Lower leg skin (tissue), 4 donors: ENCODE results near the gene PSMB5. TPM values are rescaled to one million over a fixed set of nuclear protein-coding genes. Genes with fewer than 3 reads are reported as not detected.

Source experiments
- DNase-seq, 2 donors: peaks; one replicate each; pipeline ENCODE4 v3.0.0-alpha.2; 2019; ENCODE audit warnings: low spot score in 2 of 2
- H3K4me3 ChIP-seq: fragments of 200-600 bp; sonication (generic); 2 replicates; pipeline ENCODE4 v1.5.1; 2017; ENCODE audit warnings: mild to moderate bottlenecking, low read depth; ENCODE audit not compliant: poor library complexity, severe bottlenecking
- POLR2A ChIP-seq, 2 donors: fragments of 450-650 bp; IDR thresholded peaks; one replicate each; pipeline ENCODE4 v1.6.1; 2016 to 2017; ENCODE audit warnings: antibody characterized with exemption in 2 of 2, mild to moderate bottlenecking in 1 of 2, moderate library complexity in 1 of 2
- WGBS, 2 donors: methylation state at CpG; one replicate each; pipeline ENCODE4 v1.1.5; 2018; 5-methylcytosine and 5-hydroxymethylcytosine counted together
- intact Hi-C: fragments of 100-400 bp; cut with DNase I; formaldehyde crosslinking; loops from one replicate; pipeline ENCODE4 v1.15.0; 2023; ENCODE audit warnings: low total_unique reads
- total RNA-seq, 4 donors: library from RNA; depleted of rRNA; stranded (reverse); fragments of >200 nt; gene quantifications; one replicate each; pipeline ENCODE4 v1.1.0, GENCODE V29; 2016
- TF ChIP-seq, protein P1 (sequence below), 3 donors: fragments of 450-650 bp; IDR thresholded peaks; one replicate each; pipeline ENCODE4 v1.5.1; 2016; ENCODE audit warnings: antibody characterized with exemption in 3 of 3, mild to moderate bottlenecking in 3 of 3, moderate library complexity in 2 of 3

Gene PSMB5
- total RNA-seq, 4 donors from 2014 or later, result 70.6 to 148 (median 116) TPM

DNA sequence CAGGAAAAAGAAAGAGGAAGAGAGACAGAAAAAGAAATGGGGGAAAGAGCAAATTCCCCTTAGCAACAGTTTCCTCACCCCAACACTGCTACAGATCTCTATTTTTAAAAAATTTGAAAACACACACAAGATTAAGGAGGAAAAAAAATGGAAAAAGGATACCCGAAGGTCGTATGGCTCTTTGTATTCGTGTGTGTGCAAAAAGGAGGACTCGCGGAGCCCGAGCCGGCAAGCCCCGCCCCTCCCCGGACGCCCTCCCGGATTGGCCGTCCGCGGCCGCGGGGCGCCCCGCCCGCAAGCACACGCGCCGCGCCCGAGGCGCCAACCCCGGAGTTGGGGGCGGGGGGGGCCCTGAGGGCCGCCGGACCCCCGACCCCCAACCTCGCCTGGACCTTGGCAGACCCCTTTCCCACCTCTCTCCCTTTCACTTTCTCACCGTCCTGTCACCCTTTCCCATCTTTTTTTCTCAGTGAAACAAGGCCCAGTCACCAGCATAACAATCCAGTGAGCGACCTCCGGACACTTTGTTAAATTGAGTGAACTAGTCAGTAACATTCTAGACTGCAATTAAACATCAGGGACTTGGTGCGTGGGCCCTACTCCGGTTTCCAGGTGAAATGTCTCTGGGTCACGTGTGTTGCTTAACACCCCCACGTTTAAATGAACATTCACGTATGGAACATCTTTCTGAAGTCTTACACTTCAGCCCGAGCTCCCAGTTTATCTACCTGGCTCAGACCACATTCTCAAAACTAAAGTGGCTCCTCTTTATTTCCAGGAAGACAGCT is 24.6 kb downstream of the PSMB5 start, which contains the start of gene C14orf93:
Gene C14orf93 (minus strand): TSS at position 205 of the 788 bp plus-strand sequence. CDS start 11,120 bp downstream, outside the sequence.
- H3K4me3 ChIP-seq, result peak within 1 kb of the TSS; percentile 28
- peak; percentile 71 to 97 for DNase-seq
- WGBS, 2 donors, result 1 to 2% methylated on average over 40 of the region's 40 CpGs
- no peak for TF ChIP-seq POLR2A (IDR thresholded peaks at IDR 0.05)
- intact Hi-C loops, result no loop called here

DNA sequence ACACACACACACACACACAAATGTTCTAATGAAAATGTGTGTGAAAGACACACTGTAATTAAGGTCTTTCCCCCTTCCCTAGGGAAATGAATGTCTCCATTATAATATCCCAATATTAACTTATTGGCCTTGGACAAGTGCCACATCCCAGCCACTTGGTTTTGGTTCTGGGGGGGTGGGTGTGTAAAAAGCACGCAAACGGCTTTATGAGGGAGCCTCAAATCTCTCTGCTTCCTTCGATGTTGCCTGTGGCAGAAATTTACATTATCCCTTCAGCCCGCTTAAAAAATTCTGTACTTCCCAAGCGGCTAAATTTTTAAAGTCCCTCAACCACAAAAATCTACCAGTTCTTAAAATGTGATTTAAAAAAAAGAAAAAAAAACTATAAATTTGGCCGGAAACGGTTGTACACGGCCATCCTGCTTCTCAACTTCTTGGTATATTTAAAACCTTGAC is 25.2 kb downstream of the PSMB5 start:
- intact Hi-C loops, result no loop called here
- H3K4me3 ChIP-seq, result peak overlapping the region; percentile 28
- TF ChIP-seq, protein P1, sequence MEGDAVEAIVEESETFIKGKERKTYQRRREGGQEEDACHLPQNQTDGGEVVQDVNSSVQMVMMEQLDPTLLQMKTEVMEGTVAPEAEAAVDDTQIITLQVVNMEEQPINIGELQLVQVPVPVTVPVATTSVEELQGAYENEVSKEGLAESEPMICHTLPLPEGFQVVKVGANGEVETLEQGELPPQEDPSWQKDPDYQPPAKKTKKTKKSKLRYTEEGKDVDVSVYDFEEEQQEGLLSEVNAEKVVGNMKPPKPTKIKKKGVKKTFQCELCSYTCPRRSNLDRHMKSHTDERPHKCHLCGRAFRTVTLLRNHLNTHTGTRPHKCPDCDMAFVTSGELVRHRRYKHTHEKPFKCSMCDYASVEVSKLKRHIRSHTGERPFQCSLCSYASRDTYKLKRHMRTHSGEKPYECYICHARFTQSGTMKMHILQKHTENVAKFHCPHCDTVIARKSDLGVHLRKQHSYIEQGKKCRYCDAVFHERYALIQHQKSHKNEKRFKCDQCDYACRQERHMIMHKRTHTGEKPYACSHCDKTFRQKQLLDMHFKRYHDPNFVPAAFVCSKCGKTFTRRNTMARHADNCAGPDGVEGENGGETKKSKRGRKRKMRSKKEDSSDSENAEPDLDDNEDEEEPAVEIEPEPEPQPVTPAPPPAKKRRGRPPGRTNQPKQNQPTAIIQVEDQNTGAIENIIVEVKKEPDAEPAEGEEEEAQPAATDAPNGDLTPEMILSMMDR (IDR thresholded peaks at IDR 0.05), result no peak
- no peak for TF ChIP-seq POLR2A (IDR thresholded peaks at IDR 0.05)
- peak in 1 of 2 donors; percentile 23 for DNase-seq
- 4 to 5% methylated on average over 8 of the region's 8 CpGs for whole genome bisulfite sequencing, 2 donors

DNA sequence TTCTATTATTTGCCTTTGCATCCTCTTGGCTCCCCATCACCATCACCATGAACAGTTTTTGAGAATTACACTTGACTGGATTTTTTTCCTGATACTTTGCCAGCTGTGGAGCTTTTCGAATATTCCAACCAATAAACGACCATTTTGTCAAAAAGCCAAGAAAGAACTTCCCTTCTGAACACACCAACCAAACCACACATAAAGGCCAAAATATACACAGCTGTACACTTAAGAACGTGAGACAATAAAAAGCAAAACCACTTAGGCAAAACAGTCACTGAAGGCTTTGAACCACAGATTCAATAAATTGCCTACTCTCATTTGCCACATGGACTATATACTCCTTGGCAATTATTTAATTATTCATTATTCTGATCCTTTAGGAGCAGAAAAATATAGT is 25.9 kb downstream of the PSMB5 start:
- no peak for TF ChIP-seq POLR2A (IDR thresholded peaks at IDR 0.05)
- TF ChIP-seq, protein P1 (IDR thresholded peaks at IDR 0.05), result no peak
- intact Hi-C loops, result no loop called here
- WGBS, 2 donors, result 24 to 25% methylated on average over 3 of the region's 3 CpGs
- H3K4me3 ChIP-seq, result no peak overlapping the region
- DNase-seq, result no peak

DNA sequence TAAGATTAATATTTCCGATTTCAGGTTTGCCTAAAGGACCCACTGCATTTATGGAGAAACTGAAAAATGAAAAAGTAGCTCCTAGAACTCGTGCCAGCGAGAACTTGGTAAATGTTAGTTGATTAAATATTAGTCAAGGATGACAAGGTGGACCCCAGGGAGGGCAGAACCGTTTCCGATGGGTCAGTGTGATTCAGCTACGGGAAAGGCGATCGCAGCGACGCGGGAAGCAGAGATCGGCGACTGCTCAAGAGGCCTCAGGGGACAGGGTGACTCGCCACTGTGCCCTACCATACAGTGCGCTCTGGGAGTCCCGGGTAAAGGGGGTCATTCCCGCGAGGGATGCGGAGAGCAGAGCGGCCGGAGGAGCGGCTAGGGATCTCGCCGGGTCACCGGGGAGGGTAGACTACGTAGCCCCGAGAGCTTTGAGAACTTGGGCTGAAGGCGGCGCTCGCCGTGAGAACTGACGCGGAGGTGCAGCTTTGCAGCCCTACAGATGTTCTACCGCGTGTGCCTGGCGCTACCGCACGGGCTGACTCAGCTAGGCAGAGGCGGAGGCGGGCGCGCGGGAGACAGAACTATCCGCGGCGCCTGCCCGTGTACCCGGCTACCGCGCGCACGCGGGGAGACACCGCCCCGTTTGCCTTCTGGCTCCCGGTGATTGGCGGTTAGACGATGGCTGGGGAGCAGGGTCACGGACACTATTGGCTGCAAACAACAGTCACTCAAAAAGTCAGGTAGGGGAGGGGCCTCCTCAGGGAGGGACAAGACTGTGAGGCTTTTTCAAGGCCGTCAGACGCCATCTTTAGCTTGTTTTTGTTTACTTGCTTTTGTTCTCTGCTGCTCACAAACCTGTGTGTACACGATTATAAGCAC is 27.9 kb downstream of the PSMB5 start:
- DNase-seq, result peak; percentile 97 to 99
- intact Hi-C loops, result no loop called here
- no peak for TF ChIP-seq POLR2A (IDR thresholded peaks at IDR 0.05)
- TF ChIP-seq, protein P1 (IDR thresholded peaks at IDR 0.05), result peak in 1 of 3 donors; percentile 33
- H3K4me3 ChIP-seq, result peak overlapping the region; percentile 35
- 1% methylated on average over 62 of the region's 62 CpGs for WGBS, 2 donors

DNA sequence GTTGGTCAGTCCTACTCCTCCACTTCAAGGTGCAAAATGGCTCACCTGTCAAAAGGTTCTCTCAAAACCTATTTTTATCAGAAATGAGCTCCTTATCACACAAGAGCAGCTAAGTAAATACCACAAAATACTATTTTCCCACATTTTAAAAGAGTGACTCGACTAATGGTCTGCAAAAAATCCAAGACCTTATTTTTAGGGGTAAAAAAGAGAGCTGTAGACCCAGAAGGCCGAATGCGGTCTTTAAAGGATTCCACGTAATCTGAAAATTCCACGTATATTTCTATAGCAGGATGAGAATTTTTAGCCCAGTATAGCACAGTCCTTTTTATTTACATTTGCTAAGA is 28.5 kb downstream of the PSMB5 start:
- no peak for TF ChIP-seq POLR2A (IDR thresholded peaks at IDR 0.05)
- TF ChIP-seq, protein P1 (IDR thresholded peaks at IDR 0.05), result no peak
- intact Hi-C loops, result no loop called here
- peak in 1 of 2 donors; percentile 14 for DNase-seq
- no peak overlapping the region for H3K4me3 ChIP-seq
- WGBS, 2 donors, result 69 to 71% methylated on average over 5 of the region's 5 CpGs
